DMS153 treated with DMSO at 0.1 percent for 48 hours (cell line): ENCODE results near the gene UBE2I.
A peak's percentile ranks its signal among the peaks of the same experiment; 100 is the strongest.
"Not testable (repeated sequence)": the region's sequence is repeated elsewhere in the genome, so short reads cannot be mapped to it uniquely, and the experiment has no call there.

ENCODE experiments used
- DNase-seq: peaks from one replicate; lab custom pipeline; 2025; ENCODE audit not compliant: unreplicated experiment; lab: John Stamatoyannopoulos, UW

UBE2I gene

DNA sequence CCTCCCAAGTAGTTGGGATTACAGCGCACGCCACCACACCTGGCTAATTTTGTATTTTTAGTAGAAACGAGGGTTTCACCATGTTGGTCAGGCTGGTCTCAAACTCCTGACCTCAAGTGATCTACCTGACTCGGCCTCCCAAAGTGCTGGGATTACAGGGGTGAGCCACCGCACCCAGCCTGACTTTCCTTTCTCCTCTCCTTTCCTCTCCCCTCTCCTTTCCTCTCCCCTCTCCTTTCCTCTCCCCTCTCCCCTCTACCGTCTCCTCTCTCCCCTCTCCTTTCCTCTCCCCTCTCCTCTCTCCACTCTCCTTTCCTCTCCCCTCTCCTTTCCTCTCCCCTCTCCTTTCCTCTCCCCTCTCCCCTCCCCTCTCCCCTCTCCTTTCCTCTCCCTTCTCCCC, 17.2 kb upstream of the UBE2I start:
- DNase-seq: not testable (repeated sequence)

DNA sequence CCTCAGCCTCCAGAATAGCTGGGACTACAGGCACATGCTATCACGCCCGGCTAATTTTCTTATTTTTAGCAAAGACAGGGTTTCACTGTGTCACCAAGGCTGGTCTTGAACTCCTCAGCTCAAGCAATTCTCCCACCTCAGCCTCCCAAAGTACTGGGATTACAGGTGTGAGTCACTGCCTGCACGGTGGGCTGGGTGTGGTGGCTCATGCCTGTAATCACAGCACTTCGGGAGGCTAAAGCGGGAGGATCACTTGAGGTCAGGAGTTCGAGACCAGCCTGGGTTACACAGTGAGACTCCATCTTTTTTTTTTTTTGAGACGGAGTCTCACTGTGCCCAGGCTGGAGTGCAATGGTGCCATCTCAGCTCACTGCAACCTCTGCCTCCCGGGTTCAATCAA, 16.6 kb upstream of the UBE2I start:
- DNase-seq: not testable (repeated sequence)

DNA sequence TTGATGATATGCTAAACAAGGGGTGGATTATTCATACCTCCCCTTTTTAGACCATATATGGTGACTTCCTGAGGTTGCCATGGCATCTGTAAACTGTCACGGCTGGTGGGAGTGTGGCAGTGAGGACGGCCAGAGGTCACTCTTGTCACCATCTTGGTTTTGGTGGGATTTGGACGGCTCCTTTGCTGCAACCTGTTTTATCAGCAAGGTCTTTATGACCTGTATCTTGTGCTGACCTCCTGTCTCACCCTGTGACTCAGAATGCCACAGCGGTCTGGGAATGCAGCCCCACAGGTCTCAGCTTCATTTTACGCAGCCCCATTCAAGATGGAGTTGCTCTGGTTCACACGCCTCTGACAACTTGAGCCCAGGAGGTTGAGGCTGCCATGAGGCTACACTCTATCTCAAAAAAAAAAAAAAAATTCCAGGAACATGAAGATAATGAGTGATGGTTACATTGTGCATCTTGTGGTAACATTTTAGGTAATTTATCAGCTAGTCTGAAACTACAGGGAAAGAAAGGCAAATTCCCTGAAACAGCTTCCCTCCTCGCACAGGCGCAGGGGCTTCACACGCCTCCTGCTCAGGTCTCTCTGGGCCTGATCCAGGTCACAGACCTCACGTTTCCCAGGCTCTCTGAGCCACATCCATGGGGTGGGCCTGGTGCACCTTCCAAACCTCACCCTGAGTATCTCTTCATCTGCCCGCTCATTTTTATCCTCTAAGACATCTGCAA, 15.3 kb upstream of the UBE2I start:
- DNase-seq: no peak

DNA sequence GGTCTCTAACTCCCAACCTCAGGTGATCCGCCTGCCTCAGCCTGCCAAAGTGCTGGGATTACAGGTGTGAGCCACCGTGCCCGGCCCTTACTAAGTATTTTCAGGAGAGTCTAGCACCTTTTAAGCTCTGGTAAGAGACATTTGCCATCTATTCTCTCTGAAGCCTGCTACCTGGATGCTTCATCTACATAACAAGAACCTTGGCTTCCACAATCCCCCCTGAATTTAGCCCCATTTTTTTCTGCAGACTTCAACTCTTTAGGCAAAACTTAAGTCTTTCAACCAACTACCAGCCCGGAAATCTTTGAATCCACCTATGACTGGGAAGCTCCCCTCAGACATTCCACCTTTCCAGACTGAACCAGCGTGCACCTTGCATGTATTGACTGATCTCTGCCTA, 14.0 kb upstream of the UBE2I start:
- no peak for DNase-seq

DNA sequence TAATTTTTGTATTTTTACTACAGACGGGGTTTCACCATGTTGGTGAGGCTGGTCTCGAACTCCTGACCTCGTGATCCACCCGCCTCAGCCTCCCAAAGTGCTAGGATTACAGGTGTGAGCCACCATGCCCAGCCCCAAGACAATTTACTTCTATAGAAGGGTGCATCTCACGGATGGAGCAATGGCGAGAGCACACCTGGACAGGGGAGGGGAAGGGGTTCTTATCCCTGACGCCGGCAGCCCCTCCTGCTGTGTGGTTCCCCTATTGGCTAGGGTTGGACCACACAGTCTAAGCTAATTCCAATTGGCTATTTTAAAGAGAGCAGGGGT, 12.8 kb upstream of the UBE2I start:
- DNase-seq: not testable (repeated sequence)

DNA sequence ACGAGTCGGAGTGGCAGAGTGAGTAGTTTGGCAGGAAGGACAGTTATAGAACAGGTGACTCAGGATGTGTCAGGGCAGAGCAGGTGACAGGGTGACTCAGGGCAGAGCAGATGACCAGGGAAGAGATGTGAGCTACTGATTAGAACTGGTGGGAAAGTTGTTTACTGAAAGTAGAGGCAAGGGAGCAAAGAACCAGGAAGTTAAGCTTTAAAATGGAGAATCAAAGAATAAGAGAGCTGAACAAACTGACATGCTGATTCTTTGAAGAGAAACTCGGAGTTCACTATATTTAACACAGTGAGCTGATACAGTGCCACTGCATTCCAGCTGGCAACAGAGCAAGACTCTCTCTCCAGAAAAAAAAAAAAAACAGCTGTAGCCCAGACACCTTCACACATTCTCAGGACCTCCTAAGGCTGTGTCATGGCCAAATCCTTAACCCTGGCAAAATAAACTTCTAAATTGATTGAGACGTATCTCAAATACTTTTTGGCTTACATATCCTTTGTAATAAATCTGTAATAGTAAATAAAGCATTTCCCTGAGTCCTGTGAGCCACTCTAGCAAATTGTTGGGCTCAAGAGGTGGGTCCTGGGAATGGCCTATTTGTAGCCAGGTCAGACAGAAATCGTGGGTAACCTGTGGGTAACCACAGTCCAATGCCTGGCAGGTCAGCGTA, 12.3 kb upstream of the UBE2I start:
- peak; percentile 60 for DNase-seq

DNA sequence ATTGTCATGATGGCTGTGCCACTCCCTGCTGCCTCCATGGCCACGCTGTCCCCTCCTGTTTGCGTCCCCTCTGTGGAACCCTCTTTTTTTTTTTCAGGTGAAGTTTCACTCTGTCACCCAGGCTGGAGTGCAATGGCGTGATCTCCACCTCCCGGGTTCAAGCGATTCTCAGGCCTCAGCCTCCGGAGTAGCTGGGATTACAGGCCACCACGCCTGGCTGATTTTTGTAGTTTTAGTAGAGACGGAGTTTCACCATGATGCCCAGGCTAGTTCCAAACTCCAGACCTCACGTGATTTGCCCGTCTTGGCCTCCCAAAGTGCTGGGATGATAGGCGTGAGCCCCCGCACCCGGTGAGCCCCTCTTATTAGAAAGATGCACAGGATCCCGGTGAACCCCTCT, 11.0 kb upstream of the UBE2I start:
- DNase-seq: no peak

DNA sequence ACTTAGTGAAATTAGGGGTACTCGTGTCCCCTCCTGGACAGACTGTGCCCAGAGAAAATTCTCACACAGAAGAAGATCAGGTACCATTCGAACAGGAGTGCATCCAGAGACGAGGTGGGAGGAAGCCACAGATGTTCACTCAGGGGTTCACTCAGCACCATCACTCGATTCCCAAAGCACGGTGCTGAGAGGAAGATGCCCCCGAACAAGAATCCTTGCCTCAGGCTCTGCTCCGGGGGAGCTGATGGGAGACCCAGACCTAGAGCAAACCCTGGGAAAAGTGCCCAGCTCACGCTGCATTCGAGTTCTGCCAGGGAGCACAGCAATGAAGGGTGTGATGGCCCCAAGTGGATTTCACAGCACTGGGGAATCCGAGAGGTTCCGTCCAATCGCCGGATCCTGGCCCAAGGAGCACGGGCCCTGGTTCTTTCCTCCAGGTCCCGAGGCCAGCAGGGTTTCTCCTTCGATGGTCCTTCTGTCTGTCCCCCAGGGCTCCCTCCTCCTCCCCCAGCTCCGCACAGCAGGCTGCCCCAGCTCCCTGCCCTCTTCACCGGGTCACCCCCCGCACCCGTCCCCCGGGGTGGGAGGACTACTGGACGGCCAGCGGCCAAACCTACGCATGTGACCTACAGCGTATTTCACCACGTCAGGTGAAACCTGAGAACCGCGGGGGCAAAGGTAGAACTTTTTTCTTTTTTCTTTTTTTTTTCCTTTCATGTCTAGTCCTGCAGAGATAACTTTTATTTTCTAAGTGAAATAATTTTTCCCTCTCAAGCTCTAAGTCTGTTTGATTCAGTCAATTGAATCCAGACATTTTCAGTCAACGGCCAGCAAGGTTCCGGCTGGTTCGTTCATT, 10.2 kb upstream of the UBE2I start:
- DNase-seq: no peak

DNA sequence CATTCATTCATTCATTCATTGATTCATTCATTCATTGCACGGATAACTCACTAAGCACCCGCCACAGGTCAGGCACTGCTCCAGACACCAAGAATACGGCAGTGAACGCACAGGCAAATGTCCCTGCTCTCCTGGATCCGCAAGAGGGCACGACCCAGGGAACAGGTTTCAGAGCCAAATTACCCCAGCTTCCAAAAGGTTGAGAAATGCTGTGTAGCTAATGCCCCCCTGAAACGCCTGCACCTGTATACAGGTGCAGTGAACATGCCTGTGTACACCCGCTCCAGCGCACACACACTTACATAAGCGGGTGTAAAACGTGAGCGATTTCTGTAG, 9.6 kb upstream of the UBE2I start:
- no peak for DNase-seq

DNA sequence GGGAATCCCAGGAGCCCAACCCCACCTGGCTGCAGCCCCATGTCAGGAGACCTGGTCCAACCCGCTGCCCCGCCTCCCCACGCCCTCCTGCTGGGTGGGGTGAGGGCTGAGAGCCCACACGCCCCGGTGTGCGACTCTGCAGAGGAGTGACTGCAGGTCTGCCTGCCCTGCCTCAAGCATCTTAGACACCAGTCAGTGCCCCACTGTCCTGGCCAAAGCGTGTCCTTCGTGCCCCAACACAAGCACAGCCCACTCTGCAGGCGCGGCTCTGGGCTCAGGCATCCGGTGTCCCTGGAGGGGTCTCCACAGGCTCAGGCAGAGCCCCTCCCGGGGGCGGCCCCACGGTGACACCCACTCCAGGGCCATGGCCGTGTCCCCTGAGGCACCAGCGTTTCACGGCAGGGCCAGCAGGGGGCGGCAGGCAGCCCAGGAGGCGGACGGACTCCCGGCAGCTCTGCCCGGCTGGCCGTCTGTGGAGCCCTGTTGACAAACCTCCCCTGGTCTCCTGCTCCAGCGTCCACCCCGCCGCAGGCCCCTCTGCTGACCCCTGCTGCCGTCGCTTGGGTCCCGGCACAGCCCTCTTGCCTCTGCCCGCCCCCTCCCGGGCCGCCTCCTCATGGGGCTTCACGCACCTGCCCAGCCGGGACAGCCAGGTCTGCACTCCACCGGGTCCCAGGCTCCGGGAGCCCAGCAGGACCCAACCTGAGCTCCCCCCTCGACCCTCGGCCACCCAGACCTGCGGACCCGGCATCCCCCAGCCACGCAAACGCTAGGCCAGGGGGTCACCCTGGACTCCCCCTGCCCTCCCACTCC, 8.6 kb upstream of the UBE2I start:
- no peak for DNase-seq

DNA sequence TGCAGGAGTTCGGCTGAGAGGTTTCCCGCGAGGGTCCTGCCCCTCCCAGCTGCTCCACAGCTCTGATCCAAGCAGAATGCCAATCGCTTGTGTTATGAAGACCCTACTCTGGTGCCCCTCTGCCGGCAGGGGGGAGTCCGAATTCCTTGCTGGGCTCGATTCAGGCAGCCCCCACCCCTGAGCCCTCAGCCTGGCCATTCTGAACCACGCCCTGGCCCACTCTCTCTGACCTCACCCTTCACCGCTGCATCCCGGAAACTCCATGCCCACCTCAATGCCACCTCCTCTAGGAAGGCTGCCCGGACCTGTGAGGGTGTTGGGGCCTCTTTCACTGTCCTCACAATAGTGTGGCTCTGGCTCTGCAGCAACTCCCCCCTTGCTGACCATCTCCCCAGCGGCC, 7.9 kb upstream of the UBE2I start:
- DNase-seq: no peak

DNA sequence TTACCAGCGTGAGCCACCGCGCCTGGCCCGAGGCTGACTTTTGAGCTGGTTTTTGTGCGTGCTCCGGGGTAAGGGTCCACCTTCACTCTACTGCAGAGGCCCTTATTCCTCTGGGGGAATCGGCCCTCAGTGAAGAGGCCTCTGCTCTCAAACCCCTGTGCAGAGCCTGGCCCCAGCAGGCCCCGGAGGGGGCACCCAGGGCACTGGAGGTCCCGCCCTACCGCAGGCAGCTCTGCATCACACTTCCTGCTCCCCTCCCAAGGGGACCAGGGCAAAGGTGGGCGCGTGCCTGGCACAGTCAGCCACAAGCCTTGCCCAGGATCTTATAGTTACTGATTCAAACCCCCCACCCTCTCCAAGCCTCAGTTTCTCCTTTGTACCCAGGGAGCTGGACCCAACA, 3.6 kb upstream of the UBE2I start:
- no peak for DNase-seq

DNA sequence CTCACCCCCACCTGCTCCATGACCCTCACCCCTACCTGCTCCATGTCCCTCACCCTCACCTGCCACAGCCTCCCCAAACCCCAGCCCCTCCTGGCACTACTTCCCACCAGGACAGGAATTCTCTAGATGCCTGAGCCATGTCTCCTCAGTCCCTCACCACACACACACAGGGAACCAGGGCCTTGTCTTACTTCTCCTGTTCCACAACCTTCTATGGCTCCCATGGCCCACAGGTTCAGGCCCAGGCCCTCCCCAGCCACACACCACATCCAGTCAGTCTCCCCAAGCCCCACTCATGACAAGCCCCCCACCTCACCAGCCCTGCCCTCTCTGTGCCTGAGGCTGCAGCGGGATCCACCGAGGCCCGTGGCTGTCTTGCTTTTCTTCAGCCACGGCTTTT, 3.1 kb upstream of the UBE2I start:
- no peak for DNase-seq

DNA sequence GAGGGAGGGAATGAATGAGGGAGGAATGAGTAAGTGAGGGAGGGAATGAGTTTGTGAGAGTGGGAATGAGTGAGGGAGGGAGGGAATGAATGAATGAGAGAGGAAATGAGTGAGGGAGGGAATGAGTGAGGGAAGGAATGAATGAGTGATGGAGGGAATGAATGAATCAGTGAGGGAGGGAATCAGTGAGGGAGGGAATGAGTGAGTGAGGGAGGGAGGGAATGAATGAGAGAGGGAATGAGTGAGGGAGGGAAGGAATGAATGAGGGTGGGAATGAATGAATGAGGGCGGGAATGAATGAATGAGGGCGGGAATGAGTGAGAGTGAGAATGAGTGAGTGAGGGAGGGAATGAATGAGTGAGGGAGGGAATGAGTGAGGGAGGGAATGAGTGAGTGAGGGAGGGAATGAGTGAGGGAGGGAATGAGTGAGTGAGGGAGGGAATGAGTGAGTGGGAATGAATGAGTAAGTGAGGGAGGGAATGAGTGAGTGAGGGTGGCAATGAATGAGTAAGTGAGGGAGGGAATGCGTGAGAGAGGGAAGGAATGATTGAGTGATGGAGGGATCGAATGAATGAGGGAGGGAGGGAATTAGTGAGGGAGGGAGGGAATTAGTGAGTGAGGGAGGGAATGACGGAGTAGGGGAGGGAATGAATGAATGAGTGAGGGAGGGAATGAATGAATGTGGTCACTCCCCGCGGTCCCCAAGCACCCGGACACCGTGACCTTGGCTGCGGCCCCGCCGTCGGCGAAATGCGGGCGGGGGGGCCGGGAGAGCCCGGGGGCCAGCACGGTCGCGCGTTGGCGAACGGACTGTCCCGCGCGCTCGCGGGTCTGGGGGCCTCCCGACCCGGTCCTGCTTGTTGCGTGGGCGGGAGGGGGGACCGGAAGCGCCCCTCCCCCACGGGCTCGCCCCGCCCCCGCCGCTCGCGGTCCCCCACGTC, 1.1 kb upstream of the UBE2I start:
- peak; percentile 47 for DNase-seq

DNA sequence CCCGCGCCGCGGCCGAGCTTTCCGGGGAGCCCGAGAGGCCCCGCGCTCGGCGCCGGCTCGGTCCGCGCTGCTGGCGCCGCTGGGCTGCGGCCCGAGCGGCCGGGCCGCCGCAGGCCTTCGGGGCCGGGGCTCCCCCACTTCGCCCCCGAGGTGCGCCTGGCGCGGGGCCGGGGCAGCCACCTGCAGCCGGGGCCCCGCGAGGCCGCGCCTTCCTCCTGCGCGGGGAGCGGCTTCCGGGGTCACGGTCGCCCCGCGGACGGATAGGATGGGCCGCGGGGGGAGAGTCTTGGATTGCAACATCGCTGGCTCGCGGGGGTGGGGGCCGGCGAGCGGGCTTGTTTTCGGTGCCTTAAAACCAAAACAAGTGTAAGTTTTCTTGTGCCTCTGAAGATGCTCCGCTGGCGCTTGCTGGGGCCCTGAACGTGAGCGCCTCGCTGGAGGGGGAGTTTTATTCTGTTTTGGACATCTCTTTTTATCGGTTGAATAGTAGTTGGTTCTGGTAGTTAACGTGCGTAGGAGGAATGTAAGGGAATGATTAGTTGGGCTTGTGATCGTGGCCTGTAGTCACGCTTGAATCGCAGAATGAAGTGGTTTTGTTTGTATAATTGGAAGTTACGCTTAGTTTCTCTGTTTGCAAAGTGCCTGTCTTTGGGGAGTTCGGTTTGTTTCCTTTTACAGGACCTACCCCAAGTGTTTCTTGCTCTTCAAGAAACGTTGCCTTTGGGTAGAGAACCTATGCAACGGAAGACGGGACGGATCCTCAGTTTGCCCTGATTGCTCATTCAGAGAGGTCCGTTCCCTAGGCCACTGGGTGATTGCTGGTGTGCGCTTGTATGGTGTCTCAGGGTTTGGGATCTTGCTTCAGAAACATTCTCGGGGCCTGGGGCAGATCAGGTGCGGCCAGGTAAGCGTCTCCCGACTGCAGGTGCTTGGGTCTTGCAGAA, 724 bp downstream of the UBE2I start:
- no peak for DNase-seq

DNA sequence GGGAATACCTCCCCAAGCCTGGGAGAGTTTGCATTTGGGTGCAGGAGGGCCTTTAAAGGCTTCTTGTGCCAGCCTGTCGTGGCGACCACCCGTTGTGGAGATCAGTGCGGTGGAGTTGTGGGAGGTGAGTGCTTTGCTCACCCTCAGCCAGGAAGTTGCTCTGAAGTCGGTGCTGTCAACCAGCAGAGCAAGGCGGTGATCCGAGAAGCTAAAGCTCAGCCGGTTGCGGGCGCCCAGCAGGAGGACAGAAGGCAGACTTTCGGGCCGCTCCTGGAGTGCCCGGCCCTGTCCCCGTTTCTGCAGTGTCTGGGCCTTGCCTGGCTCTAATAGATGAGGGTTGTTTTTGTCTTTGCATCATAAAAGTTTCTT, 1.4 kb downstream of the UBE2I start:
- DNase-seq: no peak

DNA sequence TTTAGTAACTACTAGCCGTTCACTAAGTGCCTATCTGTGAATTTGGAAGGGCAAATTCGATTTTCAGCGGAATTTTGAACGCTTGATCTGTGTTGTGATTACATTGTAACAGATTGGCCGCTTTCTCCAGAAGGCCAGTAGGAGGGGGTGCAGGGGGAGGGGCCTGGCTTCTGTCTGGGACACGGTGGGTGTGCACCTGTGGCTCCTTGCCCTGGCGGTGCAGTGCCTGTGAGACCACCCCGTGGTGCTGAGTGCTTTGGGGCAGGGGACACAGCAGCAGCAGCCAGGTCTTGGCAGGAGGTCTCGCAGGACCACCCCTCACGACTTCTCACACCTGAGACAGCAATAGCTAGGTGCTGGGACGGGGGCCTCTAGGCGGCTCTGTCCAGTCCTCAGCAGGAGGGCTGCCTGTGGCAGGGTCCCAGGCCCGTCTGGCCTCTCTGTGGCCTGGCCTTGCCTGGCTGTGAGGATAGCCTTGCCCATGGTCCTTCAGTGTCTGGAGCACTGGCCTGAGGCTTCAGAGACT, 1.8 kb downstream of the UBE2I start:
- DNase-seq: no peak

DNA sequence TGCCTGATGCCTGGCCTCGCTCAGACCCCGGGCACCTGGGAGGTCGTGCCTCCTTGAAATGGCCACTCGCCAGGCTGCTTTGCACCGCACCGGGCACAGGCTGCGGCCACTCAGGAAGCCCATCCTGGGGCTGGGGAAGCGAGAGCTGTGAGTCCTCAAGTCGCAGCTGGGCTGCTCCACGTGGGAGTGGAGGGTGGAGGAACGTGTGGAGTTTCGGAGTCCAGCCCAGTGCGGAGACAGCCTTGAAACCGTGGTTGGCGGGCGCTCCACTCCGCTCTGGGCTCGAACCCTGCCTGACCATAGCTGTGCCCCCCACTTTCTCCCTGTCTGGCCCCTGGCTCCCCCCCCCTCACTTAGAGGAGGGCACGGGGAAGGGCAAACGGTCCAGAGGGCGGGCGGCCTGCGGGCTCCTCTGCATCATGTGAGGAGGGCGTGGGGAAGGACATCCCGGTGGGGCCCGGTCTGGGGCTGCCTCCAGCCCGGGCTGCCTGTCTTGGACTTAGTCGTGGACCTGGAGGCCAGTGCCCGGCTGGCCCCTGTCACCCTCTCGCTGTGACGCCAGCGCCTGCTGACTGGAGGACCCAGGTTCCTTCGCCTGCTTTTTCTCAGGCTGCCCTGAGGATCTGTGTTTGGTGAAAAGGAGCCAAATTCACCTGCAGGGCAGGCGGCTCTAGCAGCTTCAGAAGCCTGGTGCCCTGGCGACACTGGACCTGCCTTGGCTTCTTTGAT, 2.5 kb downstream of the UBE2I start:
- no peak for DNase-seq
